ENCODE results near the gene CKAP4.

The CKAP4 gene

DNA sequence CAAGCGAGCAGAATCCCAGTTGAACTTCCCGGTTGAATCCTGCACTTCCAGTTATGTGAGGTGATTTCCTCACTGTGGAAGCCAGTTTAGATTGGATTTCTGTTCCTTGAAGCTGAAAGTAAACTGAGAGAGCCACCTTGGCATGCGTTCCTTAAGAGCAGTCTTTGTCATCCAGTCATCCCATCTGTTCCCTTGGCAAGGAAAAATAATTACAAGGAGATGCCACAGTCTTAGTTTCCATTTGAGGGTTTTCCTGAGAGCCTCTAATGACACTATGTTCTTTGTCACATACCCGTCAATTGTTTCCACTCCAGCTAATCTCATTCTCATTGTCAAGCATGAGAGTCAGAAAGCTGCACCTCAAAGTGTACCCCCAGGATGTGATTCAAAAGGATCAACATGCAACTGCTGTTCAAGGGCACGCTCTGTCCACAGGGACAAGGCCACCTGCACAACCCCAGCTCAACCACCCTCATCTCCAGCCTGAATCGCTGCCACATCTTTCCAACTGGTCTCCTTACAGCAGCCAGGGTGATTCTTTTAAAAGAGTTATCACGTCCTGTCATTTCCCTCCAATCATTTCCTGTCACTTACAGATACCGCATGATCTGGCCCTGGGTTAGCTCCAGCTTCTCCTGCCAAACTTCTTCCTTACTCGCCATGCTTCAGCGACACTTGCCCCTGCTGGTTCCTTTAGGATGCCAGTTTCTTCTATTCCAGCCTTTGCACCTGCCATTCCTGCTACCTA, 36.7 kb upstream of the CKAP4 start:
- no peak for DNase-seq
- TF ChIP-seq POLR2A (IDR thresholded peaks at IDR 0.05; ENCODE audit: low read length) = no peak
- no peak for TF ChIP-seq GATA1 (IDR thresholded peaks at IDR 0.05; ENCODE audit: low read depth, low read length)

- TF ChIP-seq GATA1 (IDR thresholded peaks at IDR 0.05; ENCODE audit: low read depth, low read length) = no peak
- TF ChIP-seq POLR2A (IDR thresholded peaks at IDR 0.05; ENCODE audit: low read length) = no peak
- DNase-seq = peak; percentile 62 to 81
These were observed 34.8 kb upstream of the CKAP4 start for GRCh38 chr12:106282457-106283097.

- DNase-seq = no peak
- TF ChIP-seq POLR2A (IDR thresholded peaks at IDR 0.05; ENCODE audit: low read length) = no peak
- TF ChIP-seq GATA1 (IDR thresholded peaks at IDR 0.05; ENCODE audit: low read depth, low read length) = no peak
These were observed 34.0 kb upstream of the CKAP4 start for GRCh38 chr12:106281804-106282203.

GRCh38 chr12:106281056-106281782, 33.4 kb upstream of the CKAP4 start:
- DNase-seq = no peak
- TF ChIP-seq GATA1 (IDR thresholded peaks at IDR 0.05; ENCODE audit: low read depth, low read length) = no peak
- TF ChIP-seq POLR2A (IDR thresholded peaks at IDR 0.05; ENCODE audit: low read length) = no peak

DNA sequence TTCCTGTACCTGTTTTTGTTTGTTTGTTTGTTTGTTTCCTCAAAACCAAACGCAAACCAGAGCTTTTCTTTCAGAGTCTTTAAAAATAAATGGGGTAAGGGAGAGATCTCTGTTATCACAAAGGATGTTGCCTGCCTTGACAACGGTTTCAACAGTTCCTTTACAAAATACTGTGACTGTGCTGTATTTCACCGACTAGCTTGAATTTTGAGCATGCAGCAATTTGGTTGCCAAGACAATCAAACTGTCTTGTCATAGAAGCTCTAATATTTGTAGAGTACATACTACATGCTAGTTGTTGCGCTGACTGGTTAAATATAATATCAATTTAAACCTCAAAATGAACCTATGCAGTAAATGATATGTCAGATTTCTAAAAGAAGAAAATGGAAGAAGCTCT, 32.3 kb upstream of the CKAP4 start:
- TF ChIP-seq GATA1 (IDR thresholded peaks at IDR 0.05; ENCODE audit: low read depth, low read length) (no peak), POLR2A (IDR thresholded peaks at IDR 0.05; ENCODE audit: low read length) (no peak)
- no peak for DNase-seq

DNA sequence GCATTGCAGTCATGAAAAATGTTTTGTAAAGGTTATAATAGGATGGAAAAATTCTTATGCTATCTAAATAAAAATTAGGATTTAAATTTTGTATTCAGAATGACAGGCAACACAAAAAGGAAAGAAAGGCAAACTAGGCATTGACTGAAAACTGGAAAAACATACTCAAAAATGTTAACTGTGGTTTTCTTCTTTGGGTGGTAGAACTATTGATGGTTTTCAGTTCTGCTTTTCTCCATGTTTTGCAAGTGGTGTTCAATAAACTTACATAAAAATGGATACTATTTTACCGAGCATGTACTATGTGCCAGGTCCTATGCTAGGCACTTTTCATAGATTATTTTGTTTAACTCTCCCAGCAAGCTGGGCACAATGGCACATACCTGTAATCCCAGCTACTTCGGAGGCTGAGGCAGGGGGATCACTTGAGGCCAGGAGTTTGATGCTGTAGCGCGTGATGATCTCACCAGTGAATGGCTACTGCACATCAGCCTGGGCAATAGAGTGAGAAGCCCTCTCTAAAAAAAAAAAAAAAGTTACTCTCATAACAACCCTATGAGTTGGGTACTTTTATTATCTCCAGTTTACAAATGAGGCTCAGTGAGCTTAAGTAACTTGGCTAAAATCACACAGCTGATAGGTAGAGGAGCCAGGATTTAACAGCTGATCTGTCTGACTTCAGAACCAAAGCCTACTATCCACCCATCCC, 28.4 kb upstream of the CKAP4 start:
- no peak for TF ChIP-seq POLR2A (IDR thresholded peaks at IDR 0.05; ENCODE audit: low read length)
- no peak for TF ChIP-seq GATA1 (IDR thresholded peaks at IDR 0.05; ENCODE audit: low read depth, low read length)
- no peak for DNase-seq

GRCh38 chr12:106275458-106275857, 27.6 kb upstream of the CKAP4 start:
- no peak for TF ChIP-seq GATA1 (IDR thresholded peaks at IDR 0.05; ENCODE audit: low read depth, low read length)
- no peak for TF ChIP-seq POLR2A (IDR thresholded peaks at IDR 0.05; ENCODE audit: low read length)
- DNase-seq = no peak

- DNase-seq = no peak
- TF ChIP-seq POLR2A (IDR thresholded peaks at IDR 0.05; ENCODE audit: low read length) (no peak), GATA1 (IDR thresholded peaks at IDR 0.05; ENCODE audit: low read depth, low read length) (no peak)
These were observed 26.8 kb upstream of the CKAP4 start for GRCh38 chr12:106274575-106275121.

- no peak for DNase-seq
- TF ChIP-seq POLR2A (IDR thresholded peaks at IDR 0.05; ENCODE audit: low read length) (no peak), GATA1 (IDR thresholded peaks at IDR 0.05; ENCODE audit: low read depth, low read length) (no peak)
These were observed 26.2 kb upstream of the CKAP4 start for GRCh38 chr12:106274012-106274411.

DNA sequence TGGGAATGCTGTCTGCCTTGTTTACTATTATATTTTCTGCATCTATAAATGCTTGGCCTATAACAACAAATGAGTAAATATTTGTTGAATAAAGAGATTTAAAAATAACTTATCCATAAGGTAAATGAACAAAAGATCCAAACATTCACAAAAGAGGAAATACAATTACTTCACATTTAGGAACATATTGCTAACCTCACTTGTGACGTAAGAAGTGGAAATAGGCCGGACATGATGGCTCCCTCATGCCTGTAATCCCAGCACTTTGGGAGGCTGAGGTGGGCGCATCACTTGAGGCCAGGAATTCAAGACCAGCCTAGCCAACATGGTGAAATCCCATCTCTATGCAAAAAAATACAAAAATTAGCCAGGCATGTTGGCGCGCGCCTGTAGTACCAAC, 25.7 kb upstream of the CKAP4 start:
- DNase-seq = no peak
- TF ChIP-seq GATA1 (IDR thresholded peaks at IDR 0.05; ENCODE audit: low read depth, low read length) = no peak
- TF ChIP-seq POLR2A (IDR thresholded peaks at IDR 0.05; ENCODE audit: low read length) = no peak

- no peak for TF ChIP-seq POLR2A (IDR thresholded peaks at IDR 0.05; ENCODE audit: low read length)
- TF ChIP-seq GATA1 (IDR thresholded peaks at IDR 0.05; ENCODE audit: low read depth, low read length) = no peak
- no peak for DNase-seq
These were observed 24.0 kb upstream of the CKAP4 start for GRCh38 chr12:106271575-106272505.

DNA sequence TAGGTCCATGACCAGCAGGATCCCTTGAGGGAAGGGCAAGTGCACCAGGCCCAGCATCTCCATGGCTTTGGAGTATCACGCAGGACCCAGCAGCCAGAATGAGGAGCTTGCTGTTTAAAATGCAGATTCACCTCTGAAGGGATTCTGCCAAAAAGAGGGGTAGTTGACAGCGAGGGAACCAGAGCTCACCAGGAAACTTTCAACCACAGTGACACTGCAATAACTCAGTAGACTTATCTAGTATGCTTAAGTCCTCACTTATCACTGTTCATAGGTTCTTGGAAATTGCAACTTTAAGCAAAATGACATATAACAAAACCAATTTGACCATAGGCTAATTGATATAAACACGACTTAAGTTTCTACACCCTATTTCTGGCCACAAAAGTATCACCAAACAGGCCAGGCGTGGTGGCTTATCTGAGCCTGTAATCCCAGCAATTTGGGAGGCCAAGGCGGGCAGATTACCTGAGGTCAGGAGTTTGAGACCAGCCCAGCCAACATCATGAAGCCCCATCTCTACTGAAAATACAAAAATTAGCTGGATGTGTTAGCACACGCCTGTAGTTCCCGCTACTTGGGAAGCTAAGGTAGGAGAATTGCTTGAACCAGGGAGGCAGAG, 21.4 kb upstream of the CKAP4 start:
- TF ChIP-seq GATA1 (IDR thresholded peaks at IDR 0.05; ENCODE audit: low read depth, low read length) (no peak), POLR2A (IDR thresholded peaks at IDR 0.05; ENCODE audit: low read length) (no peak)
- DNase-seq = peak; percentile 74 to 82

All from erythroblast (primary cell).